ENCODE measurements around the gene INPP5E.

DNA sequence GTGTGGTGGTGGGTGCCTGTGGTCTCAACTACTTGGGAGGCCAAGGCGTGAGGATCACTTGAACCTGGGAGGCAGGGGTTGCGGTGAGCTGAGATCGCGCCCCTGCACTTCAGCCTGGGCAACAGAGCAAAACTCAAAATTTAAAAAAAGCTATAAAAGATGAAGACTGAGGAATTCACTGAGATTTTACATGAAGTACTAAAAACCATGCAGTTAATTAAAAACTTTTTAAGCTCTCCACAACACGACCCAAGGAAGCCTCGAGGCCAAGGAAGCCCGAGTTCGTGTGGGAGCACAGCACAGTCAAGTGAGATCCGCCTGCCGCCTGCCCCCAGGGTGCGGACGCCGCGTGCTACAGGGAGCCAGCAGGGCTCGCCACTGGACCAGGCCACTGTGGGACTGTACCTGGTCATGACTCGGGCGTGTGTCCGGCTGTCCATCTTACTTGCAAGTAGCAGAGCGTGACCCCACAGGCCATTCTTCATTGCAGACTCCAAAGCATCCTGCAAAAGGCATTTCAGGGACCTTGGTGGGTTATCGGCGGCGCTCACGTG is 21.2 kb upstream of the INPP5E start:
- TF ChIP-seq POLR2AphosphoS5 (IDR thresholded peaks at IDR 0.05) (no peak), POLR2A (IDR thresholded peaks at IDR 0.05) (no peak)
- TF ChIP-seq, protein P1, sequence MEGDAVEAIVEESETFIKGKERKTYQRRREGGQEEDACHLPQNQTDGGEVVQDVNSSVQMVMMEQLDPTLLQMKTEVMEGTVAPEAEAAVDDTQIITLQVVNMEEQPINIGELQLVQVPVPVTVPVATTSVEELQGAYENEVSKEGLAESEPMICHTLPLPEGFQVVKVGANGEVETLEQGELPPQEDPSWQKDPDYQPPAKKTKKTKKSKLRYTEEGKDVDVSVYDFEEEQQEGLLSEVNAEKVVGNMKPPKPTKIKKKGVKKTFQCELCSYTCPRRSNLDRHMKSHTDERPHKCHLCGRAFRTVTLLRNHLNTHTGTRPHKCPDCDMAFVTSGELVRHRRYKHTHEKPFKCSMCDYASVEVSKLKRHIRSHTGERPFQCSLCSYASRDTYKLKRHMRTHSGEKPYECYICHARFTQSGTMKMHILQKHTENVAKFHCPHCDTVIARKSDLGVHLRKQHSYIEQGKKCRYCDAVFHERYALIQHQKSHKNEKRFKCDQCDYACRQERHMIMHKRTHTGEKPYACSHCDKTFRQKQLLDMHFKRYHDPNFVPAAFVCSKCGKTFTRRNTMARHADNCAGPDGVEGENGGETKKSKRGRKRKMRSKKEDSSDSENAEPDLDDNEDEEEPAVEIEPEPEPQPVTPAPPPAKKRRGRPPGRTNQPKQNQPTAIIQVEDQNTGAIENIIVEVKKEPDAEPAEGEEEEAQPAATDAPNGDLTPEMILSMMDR (IDR thresholded peaks at IDR 0.05), result no peak
